Psoas muscle (tissue), 8 donors: ENCODE data around the gene FOLR2. TPM values are rescaled to one million over a fixed set of nuclear protein-coding genes. Genes with fewer than 3 reads are reported as not detected.

Source experiments
- ATAC-seq, 4 donors: fragments of 200-7000 bp; cut with Tn5 transposase; one replicate each; pipeline ENCODE4 v1.9.1; 2020; ENCODE audit warnings: moderate library complexity in 3 of 4, mild to moderate bottlenecking in 2 of 4
- DNase-seq, 2 donors: peaks; one replicate each; pipeline ENCODE4 v3.0.0-alpha.2; 2020
- H3K27ac ChIP-seq: fragments of 200-600 bp; one replicate; pipeline ENCODE4 v1.8.0; 2022
- H3K27me3 ChIP-seq, 3 donors: fragments of 200-600 bp in 1 of 3; one replicate each; pipeline versions ENCODE4 v1.6.1 to v1.8.0; 2013 to 2022; ENCODE audit warnings: low read length in 2 of 3, mild to moderate bottlenecking in 2 of 3, moderate library complexity in 1 of 3; ENCODE audit not compliant: insufficient read depth in 3 of 3
- H3K36me3 ChIP-seq, 2 donors: fragments of 200-600 bp in 1 of 2; one replicate each; pipeline versions ENCODE4 v1.6.1 to v1.8.0; 2013 to 2022; ENCODE audit warnings: low read depth in 1 of 2, mild to moderate bottlenecking in 1 of 2, moderate library complexity in 1 of 2; ENCODE audit not compliant: insufficient read depth in 1 of 2
- H3K4me1 ChIP-seq: fragments of 200-600 bp; one replicate; pipeline ENCODE4 v1.8.0; 2022
- H3K4me3 ChIP-seq: fragments of 200-600 bp; one replicate; pipeline ENCODE4 v1.8.0; 2022; ENCODE audit warnings: mild to moderate bottlenecking
- H3K9me3 ChIP-seq: fragments of 200-600 bp; one replicate; pipeline ENCODE4 v1.8.0; 2022
- WGBS, 3 donors: extraction: QIAGEN DNeasy Blood & Tissue Kit; methylation state at CpG; one replicate each; pipeline versions ENCODE4 v1.1.6 to v1.1.7; 2013; 5-methylcytosine and 5-hydroxymethylcytosine counted together
- intact Hi-C, 2 donors: fragments of 100-400 bp; cut with DNase I; formaldehyde crosslinking; loops; one replicate each; pipeline versions ENCODE4 v1.11.0 to v1.14.2; 2022
- polyA plus RNA-seq, 3 donors: library from polyadenylated mRNA; stranded (reverse); fragments of 200-250 nt; gene quantifications; one replicate each; pipeline ENCODE4 v1.2.3, GENCODE V29; 2013
- total RNA-seq, 4 donors: library from RNA; stranded (reverse); fragmentation: NEBNext Ultra II Directional in 2 of 4; extraction: Animal tissue kit (Norgen Biotek cat#: 25700) in 2 of 4; gene quantifications; one replicate each; pipeline versions ENCODE4 v1.2.1 to v1.2.4, GENCODE V29; 2021 to 2023
- TF ChIP-seq, protein P1 (sequence below): fragments of 200-600 bp; IDR thresholded peaks from one replicate; pipeline ENCODE4 v1.8.0; 2022; ENCODE audit warnings: antibody characterized with exemption
- donor health status: healthy with polysubstance abuse.
- donor health status: DM: no; HTN: no; CAD: no; lungs with moderate emphysema.
- donor health status: Bipolar disorder and iron deficiency.
- donor health status: healthy.
- donor health status: DM: yes; HTN: yes; CAD: no.
- donor health status: DM: no; HTN: no; CAD: no.
- donor health status: DM: no; HTN: no; CAD: no.
- donor health status: DM: yes; HTN: yes; CAD: no.

The FOLR2 gene
- total and polyA plus RNA-seq, 7 donors: 2.9 to 14.2 (median 5.3) TPM

DNA sequence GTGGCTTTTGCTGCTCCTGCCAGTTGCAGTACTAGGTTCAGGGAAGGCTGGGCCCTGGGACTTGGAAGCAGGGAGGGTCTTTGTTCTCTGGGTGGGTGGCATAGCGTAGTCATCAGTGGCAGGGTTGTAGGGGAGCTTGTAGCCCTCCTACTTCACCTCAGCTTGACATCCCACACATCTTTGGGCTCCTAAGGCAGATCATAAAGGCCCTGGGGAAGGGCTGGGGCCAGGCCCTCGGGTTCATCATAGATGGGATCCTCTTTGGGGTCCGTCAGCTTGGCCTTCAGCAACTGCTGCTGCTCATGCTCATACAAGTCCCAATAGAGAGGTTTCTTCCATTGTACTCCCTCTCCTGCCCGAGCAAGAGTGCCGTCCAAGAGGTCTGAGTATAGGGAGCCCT is 33.4 kb downstream of the FOLR2 start:
- TF ChIP-seq, protein P1, sequence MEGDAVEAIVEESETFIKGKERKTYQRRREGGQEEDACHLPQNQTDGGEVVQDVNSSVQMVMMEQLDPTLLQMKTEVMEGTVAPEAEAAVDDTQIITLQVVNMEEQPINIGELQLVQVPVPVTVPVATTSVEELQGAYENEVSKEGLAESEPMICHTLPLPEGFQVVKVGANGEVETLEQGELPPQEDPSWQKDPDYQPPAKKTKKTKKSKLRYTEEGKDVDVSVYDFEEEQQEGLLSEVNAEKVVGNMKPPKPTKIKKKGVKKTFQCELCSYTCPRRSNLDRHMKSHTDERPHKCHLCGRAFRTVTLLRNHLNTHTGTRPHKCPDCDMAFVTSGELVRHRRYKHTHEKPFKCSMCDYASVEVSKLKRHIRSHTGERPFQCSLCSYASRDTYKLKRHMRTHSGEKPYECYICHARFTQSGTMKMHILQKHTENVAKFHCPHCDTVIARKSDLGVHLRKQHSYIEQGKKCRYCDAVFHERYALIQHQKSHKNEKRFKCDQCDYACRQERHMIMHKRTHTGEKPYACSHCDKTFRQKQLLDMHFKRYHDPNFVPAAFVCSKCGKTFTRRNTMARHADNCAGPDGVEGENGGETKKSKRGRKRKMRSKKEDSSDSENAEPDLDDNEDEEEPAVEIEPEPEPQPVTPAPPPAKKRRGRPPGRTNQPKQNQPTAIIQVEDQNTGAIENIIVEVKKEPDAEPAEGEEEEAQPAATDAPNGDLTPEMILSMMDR: no peak
- 89 to 94% (median 90%) methylated on average over 5 of the region's 5 CpGs for WGBS, 3 donors
- Histone ChIP-seq H3K27ac (no peak overlapping the region), H3K4me3 (no peak overlapping the region), H3K4me1 (no peaks in the 10 kb centered on the region), H3K9me3 (no peaks in the 10 kb centered on the region), H3K36me3 (no peaks in the 10 kb centered on the region), H3K27me3 (peaks cover 2 to 33% (median 6%) of the 10 kb centered on the region in 3 donors)
- DNase-seq: no peak
- intact Hi-C loops: no loop called here
- no peak for ATAC-seq

DNA sequence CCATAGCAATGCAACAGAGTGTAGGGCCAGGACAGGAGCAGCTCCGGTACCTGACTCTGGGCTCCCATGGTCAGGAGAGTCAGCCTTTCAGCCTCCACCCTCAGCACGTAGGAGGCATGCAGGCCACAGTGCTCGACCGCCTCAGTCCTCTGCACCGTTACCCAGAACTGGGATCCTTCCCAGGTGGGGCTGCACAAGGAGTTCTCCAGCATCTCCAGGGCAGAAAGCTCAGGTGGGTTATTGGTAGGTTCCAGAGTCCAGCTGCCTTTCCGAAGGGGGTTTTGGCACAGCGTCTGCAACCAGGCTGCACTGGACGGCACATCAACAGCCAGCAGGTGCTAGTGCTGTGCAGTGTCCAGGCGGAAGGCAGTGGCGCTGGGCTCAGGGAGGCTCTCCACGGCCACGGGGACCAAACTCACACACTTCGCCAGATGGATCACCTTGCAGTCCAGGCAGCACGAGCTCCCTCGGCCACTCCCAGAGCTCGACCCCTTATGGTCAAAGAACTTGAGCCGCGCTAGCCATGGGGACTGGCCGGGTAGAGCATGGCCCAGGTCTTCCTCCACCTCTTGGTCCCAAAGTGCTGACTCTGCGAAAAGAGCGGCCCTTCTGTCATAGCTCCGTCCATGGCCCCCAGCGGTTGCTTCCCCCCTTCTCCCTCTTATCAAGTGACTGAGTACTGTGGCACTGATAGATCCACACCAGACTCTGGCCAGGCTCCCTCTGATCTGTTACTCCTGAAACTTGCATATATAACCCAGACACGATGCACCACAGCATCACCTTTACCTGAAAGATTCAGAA is 34.3 kb downstream of the FOLR2 start:
- no peak overlapping the region for H3K4me3 ChIP-seq
- intact Hi-C loops: no loop called here
- no peaks in the 10 kb centered on the region for H3K9me3 ChIP-seq
- no peak overlapping the region for H3K27ac ChIP-seq
- no peaks in the 10 kb centered on the region for H3K36me3 ChIP-seq
- no peaks in the 10 kb centered on the region for H3K4me1 ChIP-seq
- 75 to 83% (median 79%) methylated on average over 23 to 24 of the region's 24 CpGs for WGBS, 3 donors
- DNase-seq (no peak), ATAC-seq (no peak)
- TF ChIP-seq, protein P1: no peak
- H3K27me3 ChIP-seq: peaks cover 2 to 25% (median 6%) of the 10 kb centered on the region in 3 donors

DNA sequence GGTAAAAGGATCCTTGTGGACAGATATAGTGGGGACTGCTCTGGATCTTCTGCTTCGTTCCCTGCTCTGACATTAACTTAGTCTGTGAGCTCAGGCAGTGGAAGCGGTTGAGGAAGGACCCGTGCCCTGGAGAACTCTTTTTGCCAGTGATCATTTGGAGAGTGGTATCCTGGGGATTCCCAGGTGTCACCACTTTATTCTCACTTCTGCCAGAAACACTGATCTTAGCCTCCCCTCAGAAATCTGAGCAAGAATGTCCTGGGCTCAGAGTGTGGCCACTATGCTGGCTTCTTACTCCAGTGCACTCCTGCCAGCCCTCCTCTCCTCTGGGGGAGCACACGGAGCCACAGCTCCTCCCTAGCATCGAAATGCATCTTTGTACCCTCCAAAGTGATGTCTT is 35.0 kb downstream of the FOLR2 start:
- intact Hi-C loops: no loop called here
- H3K36me3 ChIP-seq: no peaks in the 10 kb centered on the region
- H3K27ac ChIP-seq: no peak overlapping the region
- 75 to 80% (median 79%) methylated on average over 5 of the region's 5 CpGs for WGBS, 3 donors
- H3K4me1 ChIP-seq: no peaks in the 10 kb centered on the region
- DNase-seq: no peak
- H3K4me3 ChIP-seq: no peak overlapping the region
- TF ChIP-seq, protein P1: no peak
- H3K9me3 ChIP-seq: no peaks in the 10 kb centered on the region
- peaks cover 2 to 17% (median 6%) of the 10 kb centered on the region in 3 donors for H3K27me3 ChIP-seq
- ATAC-seq: no peak

DNA sequence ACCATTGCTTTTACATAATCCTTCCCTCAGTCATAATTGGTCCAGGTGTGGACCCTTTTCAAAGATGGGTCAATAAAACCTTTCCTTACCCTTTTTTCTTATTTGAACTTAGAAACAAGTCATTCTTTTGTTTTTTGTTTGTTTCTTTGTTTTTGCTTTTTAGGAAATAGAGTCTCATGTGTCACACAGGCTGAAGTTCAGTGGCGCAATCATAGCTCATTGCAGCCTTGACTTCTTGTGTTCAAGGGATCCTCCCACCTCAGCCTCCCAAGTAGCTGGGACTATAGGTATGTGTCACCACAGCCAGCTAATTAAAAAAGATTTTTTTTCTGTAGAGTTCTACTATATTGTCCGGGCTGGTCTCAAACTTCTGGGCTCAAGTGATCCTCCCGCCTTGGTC is 36.8 kb downstream of the FOLR2 start:
- Histone ChIP-seq H3K27me3 (peaks cover 0 to 4% (median 0%) of the 10 kb centered on the region in 3 donors), H3K4me3 (no peak overlapping the region), H3K36me3 (no peaks in the 10 kb centered on the region), H3K9me3 (no peaks in the 10 kb centered on the region), H3K27ac (no peak overlapping the region), H3K4me1 (no peaks in the 10 kb centered on the region)
- intact Hi-C loops: no loop called here
- DNase-seq: no peak
- TF ChIP-seq, protein P1: no peak
- WGBS, 3 donors: 94 to 97% (median 96%) methylated on average over 3 of the region's 3 CpGs
- ATAC-seq: no peak
